Coronary artery (tissue), 2 donors: Measurements from ENCODE around the gene GPN3.
A peak's percentile ranks its signal among the peaks of the same experiment; 100 is the strongest.
"Not testable (repeated sequence)": the region's sequence is repeated elsewhere in the genome, so short reads cannot be mapped to it uniquely, and the experiment has no call there.

ENCODE experiments used
- DNase-seq: peaks from one replicate; pipeline ENCODE4 v3.0.0-alpha.2; 2017; ENCODE audit warnings: low spot score
- H3K27ac ChIP-seq, 2 donors: fragments of 200-600 bp; sonication (generic); one replicate each; pipeline ENCODE4 v1.5.1; 2016 to 2019
- H3K4me3 ChIP-seq: fragments of 200-600 bp; sonication (generic); 2 replicates; pipeline ENCODE4 v1.5.1; 2016; ENCODE audit warnings: mild to moderate bottlenecking, moderate library complexity
- CTCF ChIP-seq: fragments of 200-600 bp; sonication (generic); IDR thresholded peaks from one replicate; pipeline ENCODE4 v1.5.1; 2019; ENCODE audit warnings: antibody characterized with exemption

The GPN3 gene

GRCh38 chr12:110465024-110465423, 3.0 kb downstream of the GPN3 start:
- Histone ChIP-seq H3K27ac (no peak overlapping the region), H3K4me3 (no peak overlapping the region)
- no peak for DNase-seq
- TF ChIP-seq CTCF: no peak

- DNase-seq, H3K27ac ChIP-seq, H3K4me3 ChIP-seq: not testable (repeated sequence)
Measured at GRCh38 chr12:110461189-110461588, 6.9 kb downstream of the GPN3 start.

DNA sequence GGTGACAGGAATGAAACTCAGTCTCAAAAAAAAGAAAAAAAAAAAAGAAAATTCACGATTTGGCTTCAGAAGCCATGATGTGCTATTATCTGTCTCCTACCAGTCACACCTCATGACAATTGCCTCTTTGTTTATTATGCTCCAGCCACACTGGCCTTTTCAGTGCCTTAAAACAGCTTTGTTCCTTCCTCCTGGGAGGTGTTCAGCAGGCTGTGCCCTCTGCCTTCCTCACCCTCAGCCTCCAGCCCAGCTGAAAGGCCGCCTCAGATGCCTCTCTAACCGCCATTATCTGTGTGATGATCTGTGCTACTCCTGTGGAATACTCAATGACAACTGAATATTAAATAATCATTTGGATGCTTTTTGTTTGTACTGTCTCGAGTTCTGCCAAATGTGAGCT, 9.3 kb downstream of the GPN3 start:
- no peak overlapping the region for H3K27ac ChIP-seq
- no peak for DNase-seq
- H3K4me3 ChIP-seq: no peak overlapping the region
- no peak for TF ChIP-seq CTCF

- no peak overlapping the region for H3K4me3 ChIP-seq
- TF ChIP-seq CTCF: no peak
- no peak for DNase-seq
- no peak overlapping the region for H3K27ac ChIP-seq
Measured at GRCh38 chr12:110453569-110454296, 14.3 kb downstream of the GPN3 start.

GRCh38 chr12:110451263-110451662, 16.8 kb downstream of the GPN3 start:
- H3K4me3 ChIP-seq: no peak overlapping the region
- peak overlapping the region in 1 of 2 donors; percentile 5 for H3K27ac ChIP-seq
- TF ChIP-seq CTCF: no peak
- DNase-seq: no peak

DNA sequence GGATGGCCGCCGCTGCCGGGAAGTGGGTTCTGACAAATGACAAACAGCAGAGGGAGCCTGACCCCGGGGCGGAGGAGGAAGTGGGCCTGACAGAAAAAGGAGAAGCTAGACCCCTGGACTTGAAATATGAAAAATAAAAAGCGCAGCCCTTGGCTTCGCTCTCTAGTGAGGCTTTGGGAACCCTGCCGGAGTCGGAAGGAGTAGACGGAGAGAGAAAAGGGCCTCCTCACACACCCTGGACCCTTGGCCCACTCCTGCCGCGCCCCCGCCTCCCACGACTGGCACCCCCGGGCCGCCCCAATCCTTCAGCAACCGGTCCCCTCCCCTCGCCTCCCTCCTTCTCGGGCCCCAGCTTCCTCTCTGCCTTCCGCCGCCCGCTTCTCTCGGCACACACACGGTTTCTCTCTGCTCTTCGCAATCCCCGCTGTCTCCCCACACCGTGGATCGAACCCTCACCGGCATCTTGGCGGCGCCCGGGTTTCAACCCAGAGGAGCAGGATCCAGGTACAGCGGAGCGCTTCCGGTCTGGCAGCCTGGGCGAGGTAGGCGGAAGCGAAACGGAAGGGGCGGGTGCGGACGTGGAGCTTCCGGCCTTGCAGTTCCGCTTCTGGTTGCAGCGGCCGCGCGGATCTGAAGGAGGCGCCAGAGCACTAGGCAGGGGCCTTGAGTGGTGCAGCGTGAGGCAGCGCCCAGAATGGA, 18.1 kb downstream of the GPN3 start, which contains the start of gene ARPC3:
Gene ARPC3 (minus strand): TSS at position 539 of the 699 bp plus-strand sequence. CDS start 77 bp downstream, at position 462.
- peak; percentile 73 for TF ChIP-seq CTCF
- peak within 1 kb of the TSS; percentile 83 to 91 for H3K27ac ChIP-seq
- DNase-seq: peak; percentile 94
- H3K4me3 ChIP-seq: peak within 1 kb of the TSS; percentile 84

DNA sequence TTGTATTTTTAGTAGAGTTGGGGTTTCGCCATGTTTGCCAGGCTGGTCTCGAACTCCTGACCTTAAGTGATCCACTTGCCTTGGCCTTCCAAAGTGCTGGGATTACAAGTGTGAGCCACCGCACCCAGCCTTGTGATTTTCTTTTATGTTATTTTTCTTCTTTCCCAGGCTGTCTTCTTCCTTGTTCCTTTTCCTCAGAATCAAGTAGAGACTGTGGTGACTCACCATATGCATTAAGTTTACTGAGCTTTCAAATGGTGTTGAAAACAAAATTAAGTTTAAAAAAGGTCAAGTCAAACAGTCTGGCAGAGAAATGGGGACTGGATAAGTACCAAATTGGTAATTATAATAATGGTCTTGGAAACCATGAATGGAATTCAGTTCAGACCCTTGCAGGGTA, 23.6 kb downstream of the GPN3 start:
- Histone ChIP-seq H3K27ac (no peak overlapping the region), H3K4me3 (no peak overlapping the region)
- no peak for DNase-seq
- TF ChIP-seq CTCF: no peak
